WTC11 (cell line): ENCODE results near the gene GRM5. TPM values are rescaled to one million over a fixed set of nuclear protein-coding genes. Genes with fewer than 3 reads are reported as not detected.

Experiments used
- ATAC-seq: fragments of 200-7000 bp; cut with Tn5 transposase; 2 replicates; pipeline ENCODE4 v1.10.0; 2021; ENCODE audit warnings: mild to moderate bottlenecking, moderate library complexity
- CTCF ChIA-PET: fragments of 300-600 bp; sonication (Branson Sonifier 250); formaldehyde crosslinking; loops from one replicate; lab custom pipeline; 2021; ENCODE audit warnings: antibody characterized with exemption; lab: Charles Lee
- POLR2A ChIA-PET: fragments of 350-600 bp; sonication (Branson Sonifier 250); formaldehyde crosslinking; loops from one replicate; lab custom pipeline; 2021; ENCODE audit warnings: antibody characterized with exemption; lab: Charles Lee
- DNase-seq: peaks from one replicate; pipeline ENCODE4 v3.0.0; 2021; ENCODE audit warnings: low spot score
- H3K27ac Mint-ChIP-seq: 2 replicates; pipeline ENCODE4 v1.8.0; 2021; ENCODE audit warnings: mixed read lengths
- H3K27me3 Mint-ChIP-seq: 2 replicates; pipeline ENCODE4 v1.8.0; 2021; ENCODE audit warnings: low read depth, mild to moderate bottlenecking, moderate library complexity, mixed read lengths
- H3K36me3 Mint-ChIP-seq: 2 replicates; pipeline ENCODE4 v1.8.0; 2021; ENCODE audit warnings: mixed read lengths
- H3K4me1 Mint-ChIP-seq: 2 replicates; pipeline ENCODE4 v1.8.0; 2022; ENCODE audit warnings: mixed read lengths
- H3K4me3 Mint-ChIP-seq: 2 replicates; pipeline ENCODE4 v1.8.0; 2021; ENCODE audit warnings: mild to moderate bottlenecking, moderate library complexity, mixed read lengths
- H3K9me3 Mint-ChIP-seq: 2 replicates; pipeline ENCODE4 v1.8.0; 2021; ENCODE audit warnings: mixed read lengths
- AR ChIP-seq: fragments of 250-450 bp; sonication (Bioruptor Pico); IDR thresholded peaks from 2 replicates; pipeline ENCODE4 v1.9.0; 2021; ENCODE audit warnings: mild to moderate bottlenecking
- ARID4B ChIP-seq: sonication (generic); formaldehyde crosslinking; IDR thresholded peaks from 2 replicates; pipeline ENCODE4 v1.8.0; 2023; ENCODE audit warnings: missing genetic modification reagents, mild to moderate bottlenecking, borderline replicate concordance
- ATF3 ChIP-seq: sonication (generic); formaldehyde crosslinking; conservative IDR thresholded peaks from 2 replicates; pipeline ENCODE4 v1.8.1; 2022; ENCODE audit warnings: mild to moderate bottlenecking, missing genetic modification reagents
- CTCF ChIP-seq: fragments of 200-600 bp; IDR thresholded peaks from 2 replicates; pipeline ENCODE4 v1.8.0; 2022; ENCODE audit warnings: antibody characterized with exemption
- E2F4 ChIP-seq: sonication (generic); formaldehyde crosslinking; IDR thresholded peaks from 2 replicates; pipeline ENCODE4 v1.8.1; 2022; ENCODE audit warnings: low read depth, mild to moderate bottlenecking, moderate library complexity, missing genetic modification reagents, borderline replicate concordance
- EMX1 ChIP-seq: fragments of 250-450 bp; sonication (Bioruptor Pico); IDR thresholded peaks from 2 replicates; pipeline ENCODE4 v1.8.0; 2021; ENCODE audit warnings: mild to moderate bottlenecking
- FOXJ3 ChIP-seq: sonication (generic); formaldehyde crosslinking; IDR thresholded peaks from 2 replicates; pipeline ENCODE4 v1.9.0; 2021; ENCODE audit warnings: missing genetic modification reagents, mild to moderate bottlenecking, borderline replicate concordance
- FOXP1 ChIP-seq: sonication (generic); formaldehyde crosslinking; IDR thresholded peaks from 2 replicates; pipeline ENCODE4 v1.8.0; 2022; ENCODE audit warnings: missing genetic modification reagents, mild to moderate bottlenecking, moderate library complexity, borderline replicate concordance
- FOXP4 ChIP-seq: sonication (generic); formaldehyde crosslinking; IDR thresholded peaks from 2 replicates; pipeline ENCODE4 v1.8.0; 2022; ENCODE audit warnings: mild to moderate bottlenecking, missing genetic modification reagents
- HMGXB4 ChIP-seq: sonication (generic); formaldehyde crosslinking; IDR thresholded peaks from 2 replicates; pipeline ENCODE4 v1.8.1; 2023; ENCODE audit warnings: mild to moderate bottlenecking, moderate library complexity, missing genetic modification reagents
- JUN ChIP-seq: sonication (generic); formaldehyde crosslinking; IDR thresholded peaks from 2 replicates; pipeline ENCODE4 v1.8.0; 2023; ENCODE audit warnings: mild to moderate bottlenecking, missing genetic modification reagents
- KAT7 ChIP-seq: sonication (generic); formaldehyde crosslinking; IDR thresholded peaks from 2 replicates; pipeline ENCODE4 v1.8.1; 2023; ENCODE audit warnings: missing genetic modification reagents, mild to moderate bottlenecking, borderline replicate concordance
- MAX ChIP-seq: sonication (generic); formaldehyde crosslinking; IDR thresholded peaks from 2 replicates; pipeline ENCODE4 v1.8.0; 2022; ENCODE audit warnings: mild to moderate bottlenecking, missing genetic modification reagents
- MLX ChIP-seq: sonication (generic); formaldehyde crosslinking; IDR thresholded peaks from 2 replicates; pipeline ENCODE4 v1.8.1; 2023; ENCODE audit warnings: mild to moderate bottlenecking, missing genetic modification reagents, moderate library complexity
- MYBL2 ChIP-seq: sonication (generic); formaldehyde crosslinking; IDR thresholded peaks from 2 replicates; pipeline ENCODE4 v1.8.1; 2023; ENCODE audit warnings: mild to moderate bottlenecking, moderate library complexity, missing genetic modification reagents
- RELA ChIP-seq: sonication (generic); formaldehyde crosslinking; IDR thresholded peaks from 2 replicates; pipeline ENCODE4 v1.8.1; 2022; ENCODE audit warnings: missing genetic modification reagents, mild to moderate bottlenecking, borderline replicate concordance
- SMAD4 ChIP-seq: sonication (generic); formaldehyde crosslinking; IDR thresholded peaks from 2 replicates; pipeline ENCODE4 v1.8.0; 2022; ENCODE audit warnings: mild to moderate bottlenecking, missing genetic modification reagents
- ZNF121 ChIP-seq: sonication (generic); formaldehyde crosslinking; IDR thresholded peaks from 2 replicates; pipeline ENCODE4 v1.8.0; 2023; ENCODE audit warnings: missing genetic modification reagents
- ZNF423 ChIP-seq: fragments of 250-450 bp; sonication (Bioruptor Pico); IDR thresholded peaks from 2 replicates; pipeline ENCODE4 v2.1.2; 2022; ENCODE audit warnings: mild to moderate bottlenecking, moderate library complexity
- total RNA-seq: library from RNA; stranded (reverse); gene quantifications from 3 replicates; pipeline ENCODE4 v1.2.3, GENCODE V29; 2021

Gene GRM5
- total RNA-seq, 1 experiment from 2014 or later = 0.13 TPM

GRCh38 chr11:88590361-88590760 is 475.4 kb downstream of the GRM5 start (continued):
- TF ChIP-seq AR (CRISPR knock-in tag) (no peak), RELA (CRISPR knock-in tag) (no peak), MAX (no peak)

GRCh38 chr11:88583251-88583650 is 482.5 kb downstream of the GRM5 start:
- Mint-ChIP-seq H3K27me3 (no peaks in the 10 kb centered on the region), H3K4me1 (peaks cover 12% of the 10 kb centered on the region), H3K36me3 (no peaks in the 10 kb centered on the region), H3K4me3 (no peak overlapping the region), H3K9me3 (no peaks in the 10 kb centered on the region), H3K27ac (no peak overlapping the region)
- TF ChIP-seq ATF3 (CRISPR knock-in tag) (no peak), FOXP4 (no peak), ZNF423 (no peak), EMX1 (CRISPR knock-in tag) (no peak), MLX (CRISPR knock-in tag) (no peak), E2F4 (no peak), FOXP1 (CRISPR knock-in tag) (no peak), MYBL2 (CRISPR knock-in tag) (no peak), ARID4B (CRISPR knock-in tag) (no peak), HMGXB4 (CRISPR knock-in tag) (no peak), JUN (CRISPR knock-in tag) (no peak), CTCF (no peak), FOXJ3 (CRISPR knock-in tag) (no peak), KAT7 (CRISPR knock-in tag) (no peak), ZNF121 (CRISPR knock-in tag) (no peak), SMAD4 (no peak)
- DNase-seq (no peak), ATAC-seq (no peak; the same call in 1 of the 2 replicates)
- ChIA-PET CTCF (interaction anchor here (1.6 kb wide), 1 partner anchor 31 kb away, joined by 8 read pairs; no protein-coding TSS in a partner anchor), POLR2A (no interaction called here)
